Frontal cortex (tissue), 4 donors: ENCODE measurements around the gene TMTC1. TPM values are rescaled to one million over a fixed set of nuclear protein-coding genes. Genes with fewer than 3 reads are reported as not detected.
A peak's percentile ranks its signal among the peaks of the same experiment; 100 is the strongest.

Experiments used
- DNase-seq, 2 donors: peaks; one replicate each; pipeline ENCODE4 v3.0.0; 2012; ENCODE audit warnings: low spot score in 2 of 2
- FAIRE-seq: peaks from 2 replicates; lab custom pipeline; 2012; peaks lifted over from hg19 to GRCh38; lab: Jason Lieb, UNC
- total RNA-seq: library from RNA; depleted of rRNA; stranded (reverse); fragments of >200 nt; gene quantifications from one replicate; pipeline ENCODE4 v1.2.3, GENCODE V29; 2014
- donor health status: control.
- donor health status: control.
- donor health status: control.

TMTC1 gene
- total RNA-seq, 1 donor from 2014 or later, result 17.1 TPM

GRCh38 chr12:29722164-29722563, 61.6 kb downstream of the TMTC1 start:
- FAIRE-seq (no peak), DNase-seq (no peak)

GRCh38 chr12:29719381-29719780, 64.4 kb downstream of the TMTC1 start:
- no peak for FAIRE-seq
- DNase-seq, result no peak

GRCh38 chr12:29717540-29718100, 66.1 kb downstream of the TMTC1 start:
- FAIRE-seq (no peak), DNase-seq (no peak)

GRCh38 chr12:29714966-29715365, 68.8 kb downstream of the TMTC1 start:
- no peak for FAIRE-seq

GRCh38 chr12:29713729-29714128, 70.0 kb downstream of the TMTC1 start:
- no peak for DNase-seq
- FAIRE-seq, result no peak

More at GRCh38 chr12:29714966-29715365, 68.8 kb downstream of the TMTC1 start:
- no peak for DNase-seq

GRCh38 chr12:29711381-29711780, 72.4 kb downstream of the TMTC1 start:
- DNase-seq, result no peak
- no peak for FAIRE-seq

- FAIRE-seq, result no peak
- DNase-seq, result no peak
These were observed 73.6 kb downstream of the TMTC1 start for GRCh38 chr12:29710104-29710503.

- FAIRE-seq (peak; percentile 48), DNase-seq (no peak)
These were observed 74.2 kb downstream of the TMTC1 start for GRCh38 chr12:29709496-29710040.

- no peak for FAIRE-seq
- DNase-seq, result no peak
These were observed 74.7 kb downstream of the TMTC1 start for GRCh38 chr12:29709054-29709453.

- DNase-seq (no peak), FAIRE-seq (no peak)
These were observed 75.9 kb downstream of the TMTC1 start for GRCh38 chr12:29707846-29708245.

GRCh38 chr12:29706311-29706710, 77.4 kb downstream of the TMTC1 start:
- FAIRE-seq (no peak), DNase-seq (no peak)

- FAIRE-seq (no peak), DNase-seq (no peak)
These were observed 80.2 kb downstream of the TMTC1 start for GRCh38 chr12:29703528-29703927.

- DNase-seq (no peak), FAIRE-seq (no peak)
These were observed 80.8 kb downstream of the TMTC1 start for GRCh38 chr12:29702972-29703371.

- FAIRE-seq, result no peak
- DNase-seq, result no peak
These were observed 81.5 kb downstream of the TMTC1 start for GRCh38 chr12:29702222-29702621.

GRCh38 chr12:29700761-29701481, 82.8 kb downstream of the TMTC1 start:
- DNase-seq, result no peak

GRCh38 chr12:29698756-29699155, 85.0 kb downstream of the TMTC1 start:
- no peak for FAIRE-seq

More at GRCh38 chr12:29700761-29701481, 82.8 kb downstream of the TMTC1 start:
- FAIRE-seq, result no peak

GRCh38 chr12:29695800-29696199, 87.9 kb downstream of the TMTC1 start:
- FAIRE-seq (no peak), DNase-seq (no peak)

More at GRCh38 chr12:29698756-29699155, 85.0 kb downstream of the TMTC1 start:
- no peak for DNase-seq

GRCh38 chr12:29695026-29695425, 88.7 kb downstream of the TMTC1 start:
- DNase-seq, result no peak
- no peak for FAIRE-seq

GRCh38 chr12:29694002-29694401, 89.7 kb downstream of the TMTC1 start:
- DNase-seq (no peak), FAIRE-seq (no peak)

GRCh38 chr12:29692237-29692636, 91.5 kb downstream of the TMTC1 start:
- DNase-seq (no peak), FAIRE-seq (no peak)

- no peak for DNase-seq
- FAIRE-seq, result no peak
These were observed 92.4 kb downstream of the TMTC1 start for GRCh38 chr12:29691161-29691854.
